Measurements from ENCODE around the gene ZDHHC14.

Gene ZDHHC14

DNA sequence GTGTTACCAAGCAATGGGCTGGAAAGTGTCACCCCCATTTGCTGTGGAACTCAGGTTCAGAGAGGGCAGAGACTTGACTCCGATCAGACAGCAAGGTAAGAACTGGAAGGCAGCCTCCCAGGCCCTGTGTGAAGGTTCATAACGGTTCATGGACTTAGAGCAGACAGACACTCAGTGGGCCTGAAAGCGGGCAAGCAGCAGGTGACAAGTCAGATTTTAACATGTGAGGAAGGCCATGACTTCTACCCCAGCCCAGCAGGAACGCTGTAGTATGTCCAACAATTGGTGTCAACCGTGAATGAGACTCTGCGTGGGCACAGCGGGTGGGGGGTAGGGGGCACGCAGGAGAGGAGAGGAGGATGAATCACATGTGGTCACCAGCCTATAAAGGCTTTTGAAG lies 224.5 kb downstream of the ZDHHC14 start:
- DNase-seq: no peak

DNA sequence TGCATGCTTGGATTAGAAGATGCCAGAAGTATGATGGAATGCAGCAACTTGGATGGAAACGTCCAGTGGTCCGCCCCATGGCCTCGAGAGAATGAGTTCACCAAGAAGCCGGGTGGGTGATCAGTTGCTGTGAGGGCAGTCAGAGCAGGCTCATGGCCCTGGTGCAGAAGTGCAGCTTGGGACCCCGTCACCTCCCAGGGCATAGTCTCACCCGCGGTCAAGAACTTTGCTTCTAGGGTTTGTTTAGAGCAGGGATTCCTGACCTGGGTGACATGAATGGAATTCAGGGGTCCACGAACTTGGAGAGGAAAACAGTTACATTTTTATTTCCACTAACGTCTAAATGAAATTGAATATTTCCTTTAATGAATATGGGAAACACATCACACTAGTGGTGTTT lies 225.5 kb downstream of the ZDHHC14 start:
- no peak for DNase-seq

DNA sequence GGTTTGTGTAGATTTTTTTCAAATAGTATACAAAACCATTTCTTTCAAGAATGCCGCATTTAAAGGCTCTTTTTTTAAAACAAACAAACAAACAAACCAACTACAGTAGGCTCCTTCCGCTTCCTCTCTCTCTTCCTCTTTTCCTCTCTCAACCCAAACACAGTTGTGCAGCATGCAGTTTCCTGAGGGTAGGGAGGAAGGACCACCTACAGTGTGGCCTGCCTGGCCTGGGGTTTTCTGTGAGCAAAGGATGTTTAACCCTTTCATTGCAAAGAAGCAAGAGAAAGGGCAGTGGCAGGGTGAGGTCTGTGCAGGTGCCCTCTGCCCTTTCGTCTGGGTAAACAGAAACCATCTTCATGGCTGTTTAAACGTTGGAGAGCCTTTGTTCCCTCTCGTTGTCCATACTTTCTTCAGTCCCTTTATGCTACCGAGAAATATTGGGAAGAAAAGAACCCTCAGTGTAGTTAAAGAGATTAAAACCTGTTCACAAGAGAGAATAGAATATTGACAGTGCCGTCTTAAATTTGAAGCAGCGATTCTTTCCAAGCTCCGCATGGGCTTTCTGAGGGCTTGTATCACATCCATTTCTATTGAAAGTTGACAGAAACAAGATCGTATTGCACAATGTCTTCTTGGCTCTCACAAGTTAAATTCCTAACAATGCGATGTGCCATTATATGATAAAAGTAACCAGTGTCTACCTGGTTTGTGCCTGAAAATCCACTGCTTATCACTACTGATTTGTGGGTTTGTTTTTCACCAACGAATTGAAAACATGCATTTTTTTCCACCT lies 226.5 kb downstream of the ZDHHC14 start:
- DNase-seq: no peak

DNA sequence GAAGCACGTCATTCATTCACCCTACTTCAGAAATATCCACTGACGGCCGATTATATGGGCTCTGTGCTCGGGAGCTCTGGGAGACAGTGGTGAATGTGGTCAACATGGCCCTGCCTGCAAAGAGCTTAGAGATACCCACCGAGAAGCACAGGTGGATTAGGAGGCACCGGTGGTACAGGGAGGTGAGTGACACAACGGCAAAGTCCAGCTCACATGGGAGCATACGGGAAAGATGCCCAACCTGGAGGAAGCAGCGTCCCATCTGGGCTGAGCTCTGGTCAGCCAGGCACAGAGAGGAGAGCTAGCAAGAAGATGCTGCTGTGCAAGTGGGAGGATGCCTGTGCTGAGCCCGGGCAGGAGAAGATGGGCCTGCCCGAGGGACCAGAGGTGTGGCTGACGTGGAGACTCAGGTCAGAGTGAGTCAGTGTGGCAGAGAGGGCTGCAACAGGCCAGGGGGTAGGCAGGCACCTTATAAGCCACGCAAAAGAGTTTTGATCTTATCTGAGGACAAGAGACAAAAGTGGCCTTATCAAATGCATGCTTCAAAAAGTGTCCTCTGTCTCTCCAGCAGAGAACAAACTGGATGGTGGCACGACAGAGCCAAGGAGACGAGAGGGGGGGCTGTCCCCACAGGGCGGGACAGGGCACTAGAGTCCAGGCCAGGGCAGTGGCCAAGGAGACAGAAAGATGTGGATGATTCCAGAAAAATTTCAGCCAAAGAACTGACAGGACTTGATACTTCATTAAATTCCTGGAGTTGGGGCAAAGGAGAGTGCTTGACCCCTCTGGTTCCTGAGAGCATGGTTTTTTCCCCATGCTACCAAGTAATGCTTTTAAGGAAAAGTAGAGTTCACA lies 227.5 kb downstream of the ZDHHC14 start:
- no peak for DNase-seq

DNA sequence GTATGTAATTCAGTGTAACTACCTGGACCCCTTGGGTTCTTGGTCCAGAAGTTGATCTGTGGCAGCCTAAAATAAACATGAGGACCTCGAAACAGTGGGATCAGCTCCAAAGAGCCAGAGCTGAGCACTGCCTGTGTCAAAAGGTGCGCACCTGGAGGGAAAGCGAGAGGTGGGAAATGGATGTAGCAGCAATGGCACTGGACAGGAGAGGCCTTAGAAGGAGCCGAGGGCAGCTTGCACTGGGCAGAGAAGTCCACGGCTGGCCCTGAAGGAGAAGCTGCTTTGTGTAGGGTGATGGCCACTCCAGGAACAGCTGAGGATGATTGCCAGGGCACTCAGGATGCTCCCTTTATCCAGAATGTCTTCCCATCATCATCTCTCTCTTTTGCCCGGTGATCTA lies 228.1 kb downstream of the ZDHHC14 start:
- DNase-seq: no peak

DNA sequence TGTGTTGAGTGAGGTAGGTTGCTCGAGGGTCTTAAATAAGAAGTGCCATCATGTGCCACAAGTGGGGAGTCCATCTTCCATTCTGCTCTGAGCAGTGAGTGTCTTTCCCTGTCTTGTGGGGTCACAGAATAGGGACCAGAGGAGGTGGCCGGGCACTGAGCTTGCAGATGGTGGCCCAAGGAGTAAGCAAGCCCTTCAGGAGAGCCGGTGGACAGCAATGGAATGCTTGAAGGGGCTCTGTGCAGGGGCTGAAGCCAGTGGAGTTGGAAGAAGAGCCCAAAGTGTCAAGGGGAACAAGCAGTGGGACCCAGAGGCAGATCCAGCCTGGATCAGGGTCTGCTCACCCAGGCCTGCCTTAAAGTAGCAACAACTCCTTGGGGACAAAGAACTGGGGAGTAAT lies 228.6 kb downstream of the ZDHHC14 start:
- DNase-seq: peak; percentile 5

DNA sequence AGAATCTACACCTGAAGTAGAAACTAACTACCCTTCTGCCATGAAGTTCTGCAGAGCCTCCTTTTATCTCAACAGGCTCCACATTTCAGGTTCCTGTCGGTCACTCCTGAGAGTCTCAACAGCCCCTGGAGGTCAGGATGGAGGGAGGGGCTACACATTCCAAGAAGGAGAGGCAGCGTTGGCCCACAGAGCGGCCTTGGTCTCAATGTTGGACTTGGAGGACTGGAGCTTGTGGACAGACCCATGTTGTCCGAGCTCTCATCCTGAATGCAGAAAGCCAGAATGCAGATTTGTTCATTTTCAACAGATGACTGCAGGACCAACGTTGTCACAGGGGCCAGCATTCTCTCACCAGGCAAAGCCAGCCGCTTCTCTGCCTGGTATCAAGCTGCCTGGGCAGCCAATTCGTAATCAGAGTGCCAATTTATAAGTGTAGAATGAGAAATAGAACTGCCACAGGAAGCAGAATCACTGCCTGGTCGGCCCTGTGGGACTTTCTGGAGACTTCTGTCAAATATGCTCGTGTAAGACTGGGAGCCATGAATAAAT lies 229.5 kb downstream of the ZDHHC14 start:
- DNase-seq: no peak

DNA sequence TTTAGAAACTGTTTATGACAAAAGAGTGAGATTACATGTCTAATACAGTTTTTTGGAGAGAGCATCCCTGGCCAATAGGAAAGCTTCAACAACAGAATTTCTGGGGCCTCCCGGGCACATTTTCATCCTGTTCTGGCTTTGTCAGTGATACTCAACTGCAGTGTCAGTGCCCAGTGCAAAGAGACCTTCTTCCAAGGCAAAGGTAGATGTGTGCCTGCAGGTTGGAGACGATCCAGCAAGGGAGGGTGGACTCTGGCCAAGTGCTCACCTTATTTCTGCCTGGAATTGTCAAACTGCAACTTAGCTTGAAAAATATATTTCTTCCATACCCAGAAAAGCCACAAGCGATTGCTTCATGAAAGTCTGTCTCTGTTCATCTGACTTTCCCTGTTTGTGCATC lies 230.4 kb downstream of the ZDHHC14 start:
- no peak for DNase-seq

DNA sequence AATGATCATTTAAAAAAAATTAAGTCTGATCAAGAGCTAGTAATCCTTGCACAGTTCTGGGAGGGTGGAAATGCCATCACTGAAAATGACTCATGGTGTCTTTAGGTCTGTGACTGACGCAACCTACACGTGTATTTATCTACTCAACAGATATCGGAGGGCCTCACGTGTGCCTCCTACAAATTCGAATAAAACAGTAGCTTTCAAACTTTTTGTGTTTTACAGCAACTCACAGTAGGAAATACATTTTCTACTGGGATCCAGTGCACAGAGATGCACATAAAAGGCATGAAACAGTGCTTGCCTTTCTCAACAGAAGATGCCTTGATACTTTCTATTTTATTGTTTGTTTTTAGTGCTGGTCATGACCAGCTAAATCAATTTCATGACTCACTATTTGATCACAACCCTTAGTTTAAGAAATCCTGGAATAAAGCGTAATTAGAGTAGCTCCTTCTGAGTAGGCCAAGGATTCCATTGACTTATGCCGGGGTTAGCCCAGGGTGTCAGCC lies 232.1 kb downstream of the ZDHHC14 start:
- DNase-seq: no peak

DNA sequence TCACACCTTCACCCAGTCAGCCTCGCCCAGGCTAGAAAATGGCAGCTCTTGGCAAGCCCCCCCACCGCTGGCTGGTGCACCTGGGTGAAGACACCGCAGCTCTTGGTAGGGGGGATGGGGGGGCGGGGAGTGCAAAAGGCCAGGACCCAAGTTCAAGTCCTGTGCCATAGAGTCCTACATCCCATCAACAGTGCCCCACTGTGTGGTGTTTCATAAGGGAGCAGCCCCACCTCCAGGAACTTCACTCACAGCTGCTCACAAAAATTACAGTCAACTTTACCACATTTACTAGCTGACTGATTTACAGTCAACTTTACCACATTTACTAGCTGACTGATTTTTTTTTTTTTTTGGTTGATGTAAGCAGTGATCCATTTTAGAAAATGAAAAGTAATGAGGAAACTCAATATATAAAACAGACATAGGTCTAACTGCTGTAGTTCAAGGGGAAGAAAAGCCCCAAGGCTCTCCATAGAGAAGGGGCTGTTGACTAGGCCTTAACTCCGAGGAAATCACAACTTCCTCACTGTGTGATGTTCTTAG lies 233.1 kb downstream of the ZDHHC14 start:
- peak; percentile 18 for DNase-seq

DNA sequence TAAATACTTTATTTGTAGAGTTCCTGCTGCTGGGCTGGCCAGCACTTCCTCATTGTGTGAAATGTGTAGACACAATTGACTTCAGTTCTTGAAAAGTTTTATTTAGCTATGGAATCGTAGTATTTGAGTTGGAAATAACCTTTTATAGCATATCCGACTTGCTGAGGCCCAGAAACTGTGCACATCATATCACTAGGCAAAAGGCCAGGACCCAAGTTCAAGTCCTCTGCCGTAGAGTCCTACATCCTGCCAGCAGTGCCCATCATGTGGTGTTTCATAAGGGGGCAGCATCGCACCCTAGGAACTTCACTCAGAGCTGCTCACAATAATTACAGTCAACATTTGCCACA lies 234.4 kb downstream of the ZDHHC14 start:
- no peak for DNase-seq

DNA sequence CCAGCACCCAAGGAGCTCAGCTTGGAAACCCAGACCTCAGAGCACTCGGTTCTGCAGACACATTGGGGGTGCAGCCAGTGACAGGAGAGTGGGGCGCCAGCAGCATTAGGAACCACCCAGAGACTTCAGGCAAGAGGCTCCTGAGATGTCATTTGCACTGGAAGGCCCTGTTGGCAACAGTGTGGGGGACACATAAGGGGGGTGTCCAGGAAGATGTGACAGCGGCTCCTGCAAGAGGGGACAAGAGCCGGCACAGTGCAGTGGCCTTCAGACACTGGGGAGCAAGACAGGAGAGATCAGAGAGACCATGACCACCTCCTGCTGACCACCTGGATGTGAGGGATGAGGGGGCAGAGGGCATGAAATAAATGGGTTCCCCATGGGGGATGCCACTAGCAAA lies 235.0 kb downstream of the ZDHHC14 start:
- no peak for DNase-seq

DNA sequence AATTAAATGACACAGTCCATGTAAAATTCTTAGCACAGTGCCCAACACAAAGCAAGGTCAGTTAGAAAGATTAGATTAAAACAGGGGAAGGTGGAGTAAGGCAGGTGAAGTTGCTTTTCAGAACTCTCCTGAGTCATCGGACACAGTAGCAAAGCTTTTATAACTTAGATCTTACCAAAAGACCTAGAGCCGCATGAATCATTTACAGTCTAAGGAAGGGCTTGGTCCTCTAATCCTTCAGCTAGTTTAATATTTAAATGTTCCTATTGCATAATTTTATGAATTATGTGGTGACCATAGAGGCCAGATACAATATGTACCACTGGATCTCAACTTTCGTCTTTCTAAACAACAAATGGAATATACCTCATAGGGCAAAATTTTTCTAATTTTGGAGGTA lies 240.0 kb downstream of the ZDHHC14 start:
- no peak for DNase-seq

DNA sequence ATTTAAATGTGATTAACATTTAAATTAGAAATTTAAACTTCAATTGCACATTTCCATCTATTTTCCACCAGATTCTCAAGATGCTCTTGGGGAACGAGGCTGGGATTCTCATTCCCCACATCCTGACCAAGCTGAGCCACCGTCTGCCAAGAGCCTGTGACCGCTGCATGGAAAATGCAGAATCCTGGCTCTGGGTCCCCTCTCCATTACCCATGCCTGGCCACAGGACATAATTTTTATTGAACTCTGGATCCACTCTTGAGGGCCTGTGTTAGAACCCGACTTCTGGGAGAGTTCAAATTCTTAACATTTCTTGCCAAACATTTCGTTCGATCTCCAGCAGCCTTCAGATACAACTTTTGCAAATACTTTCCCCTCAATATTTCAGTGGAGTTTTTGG lies 240.4 kb downstream of the ZDHHC14 start:
- peak; percentile 88 for DNase-seq

DNA sequence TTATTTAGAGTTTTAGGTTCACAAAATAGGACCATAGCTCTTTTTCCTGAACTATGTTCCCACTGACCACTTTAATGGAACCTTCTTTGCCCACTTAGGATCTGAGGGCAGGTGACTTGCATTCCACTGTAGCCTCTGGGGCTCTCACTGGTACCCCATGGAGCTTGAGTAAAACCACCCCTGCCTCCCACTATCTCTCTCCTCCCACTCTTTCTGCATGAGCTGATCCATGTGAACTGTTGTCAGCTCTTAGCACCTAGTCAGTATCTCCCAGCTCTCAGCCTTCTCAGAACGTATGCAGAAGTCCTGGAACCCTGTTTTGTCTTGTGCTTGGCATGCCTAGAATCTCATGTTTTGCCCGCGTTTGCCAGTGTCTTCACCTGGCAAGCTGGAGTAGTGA lies 241.4 kb downstream of the ZDHHC14 start:
- peak; percentile 5 for DNase-seq

DNA sequence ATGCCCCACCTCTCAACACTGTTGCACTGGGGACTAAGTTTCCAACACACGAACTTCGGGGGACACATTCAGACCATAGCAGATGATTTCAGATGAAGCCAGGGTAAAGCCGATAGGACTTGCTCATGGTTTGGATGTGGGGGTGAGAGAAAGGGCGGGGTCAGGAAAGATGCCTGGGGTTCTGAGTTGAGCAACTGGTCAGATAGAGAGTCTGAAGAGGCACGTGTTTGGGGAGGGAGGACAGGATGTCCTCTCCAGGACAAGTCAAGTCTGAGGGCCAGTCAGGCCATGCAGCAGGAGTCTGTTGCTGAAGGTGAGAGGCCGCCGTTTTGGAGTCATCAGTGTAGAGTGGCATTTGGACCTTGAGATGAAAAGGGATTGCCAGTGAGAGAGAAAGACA lies 244.1 kb downstream of the ZDHHC14 start:
- no peak for DNase-seq

DNA sequence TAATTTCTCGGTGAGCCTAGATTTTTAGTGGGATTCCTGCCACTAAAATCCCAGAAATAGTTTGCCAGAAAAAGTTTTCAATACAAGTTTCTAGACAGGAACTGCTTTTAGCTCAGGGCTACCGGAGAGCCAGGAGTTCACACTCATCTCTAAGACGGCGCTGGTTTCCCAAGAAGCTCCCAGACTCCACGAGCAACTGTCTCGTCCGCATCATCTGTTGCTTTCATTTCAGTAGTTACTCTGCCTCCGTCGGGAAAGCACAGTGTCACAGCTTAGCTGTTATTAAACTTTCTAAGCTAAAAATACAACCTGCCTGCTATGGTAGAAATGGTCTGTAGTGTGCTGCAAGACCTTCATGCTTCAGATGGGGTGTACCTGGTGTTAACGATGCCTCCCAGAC lies 244.8 kb downstream of the ZDHHC14 start:
- DNase-seq: no peak

DNA sequence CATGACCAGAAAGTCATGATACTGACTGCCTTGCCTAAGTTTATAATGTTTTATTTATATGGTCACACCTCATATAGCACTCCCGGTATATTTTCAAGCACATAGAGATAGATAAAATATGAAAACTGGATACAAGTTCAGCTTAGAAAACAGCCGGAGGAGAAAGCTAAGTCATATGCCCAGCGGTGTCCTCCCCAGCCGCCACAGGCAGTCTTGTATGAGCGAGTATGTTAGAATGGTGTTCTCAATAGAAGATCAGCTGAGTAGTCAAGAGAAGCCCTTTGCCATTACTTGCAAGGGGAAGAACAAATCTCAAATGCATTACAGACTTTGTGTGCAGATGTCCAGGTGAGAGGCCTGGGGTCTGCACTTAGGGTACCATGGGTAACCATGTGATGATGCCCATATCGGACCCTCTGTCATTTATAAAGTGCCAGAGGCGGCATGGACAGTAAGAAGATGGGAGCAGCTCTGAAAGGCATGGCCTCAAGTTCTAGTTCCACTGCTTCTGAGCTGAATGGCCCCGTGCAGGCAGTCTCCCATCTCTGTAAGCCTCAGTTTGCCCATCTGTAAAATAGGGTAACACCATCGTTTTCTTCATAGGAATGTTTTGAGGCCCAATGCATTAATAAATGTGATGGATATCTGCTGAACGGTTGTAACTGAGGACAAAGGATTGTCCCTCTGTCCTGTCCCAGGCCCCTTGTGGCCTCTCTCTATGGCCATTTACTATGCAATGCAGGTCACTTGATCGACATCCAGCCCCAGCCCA lies 246.4 kb downstream of the ZDHHC14 start:
- DNase-seq: no peak

DNA sequence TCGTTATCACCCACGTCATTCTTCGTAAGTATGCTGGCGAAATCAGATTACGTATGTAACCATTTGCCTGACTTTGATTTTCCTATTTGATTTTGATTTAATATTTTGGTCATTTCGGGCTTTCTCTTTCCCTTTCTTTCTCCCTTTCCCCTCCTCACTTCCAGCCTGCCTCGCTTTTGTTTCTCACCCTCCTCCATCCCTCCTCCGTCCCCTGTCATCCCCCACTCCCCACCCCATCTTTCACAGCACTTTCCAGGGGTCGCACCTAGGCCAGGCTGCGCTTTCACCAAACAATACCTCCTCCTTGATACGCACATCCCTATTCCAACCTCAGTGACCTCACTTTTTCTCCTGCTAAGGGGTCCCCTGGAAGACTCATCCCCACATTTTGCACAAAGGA lies 247.5 kb downstream of the ZDHHC14 start:
- DNase-seq: no peak

DNA sequence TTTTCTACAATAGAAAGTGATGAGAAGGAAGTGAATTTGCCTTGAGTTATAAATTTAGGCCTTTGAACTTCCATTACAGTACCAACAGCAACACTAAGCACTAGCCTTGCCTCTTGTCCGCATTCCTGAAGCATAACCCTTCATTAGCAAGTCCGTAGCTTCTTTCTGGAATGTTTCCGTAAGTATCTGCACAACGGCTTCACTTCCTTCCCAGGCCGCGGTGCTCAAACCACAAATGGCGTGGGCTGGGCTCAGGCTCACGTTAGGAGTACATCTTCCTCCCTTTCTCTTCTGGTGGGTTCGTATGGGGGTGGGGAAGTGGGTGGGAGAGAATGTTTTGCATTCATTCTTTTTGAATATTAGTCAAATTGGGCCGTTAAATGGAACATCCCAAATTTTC lies 248.2 kb downstream of the ZDHHC14 start:
- DNase-seq: no peak

DNA sequence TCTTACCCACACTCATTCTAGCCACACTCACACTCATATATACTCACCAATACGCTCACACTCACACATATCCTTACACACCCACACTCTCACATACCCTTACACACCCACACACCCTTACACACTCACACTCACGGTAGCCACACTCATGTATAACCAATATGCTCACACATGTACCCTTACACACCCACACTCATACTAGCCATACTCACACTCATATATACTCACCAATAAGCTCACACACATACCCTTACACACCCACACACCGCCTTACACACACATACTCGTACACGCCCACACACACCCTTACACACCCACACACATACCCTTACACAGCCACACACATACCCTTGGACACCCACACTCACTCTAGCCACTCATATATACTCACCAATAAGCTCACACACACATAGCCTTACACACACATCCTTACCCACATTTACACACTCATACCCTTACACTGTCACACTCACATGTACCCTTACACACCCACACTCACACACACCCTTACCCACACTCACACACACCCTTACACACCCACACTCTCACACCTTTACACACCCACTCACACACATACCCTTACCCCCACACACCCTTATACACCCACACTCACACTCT lies 249.6 kb downstream of the ZDHHC14 start:
- no peak for DNase-seq

DNA sequence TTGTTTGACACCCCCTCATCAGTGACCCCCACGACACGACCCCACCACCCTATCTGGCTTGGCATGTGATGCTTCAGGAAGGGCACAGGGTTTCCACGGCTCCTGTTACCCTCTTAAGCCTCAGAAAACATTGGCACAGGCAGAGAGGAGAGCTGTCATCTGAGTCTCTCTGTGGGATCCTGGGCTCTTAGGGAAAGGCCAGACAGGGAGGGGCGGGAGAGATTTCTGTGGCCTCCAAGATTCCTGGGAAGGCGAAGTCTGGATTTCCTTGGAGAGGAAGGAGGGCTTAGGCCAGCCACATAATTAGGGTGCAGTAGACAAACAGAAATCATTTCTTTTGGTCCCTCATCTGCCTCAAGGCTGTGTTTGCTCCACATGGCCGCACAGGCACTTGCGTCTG lies 250.4 kb downstream of the ZDHHC14 start:
- peak; percentile 71 for DNase-seq
